Stimulated activated naive CD4-positive, alpha-beta T cell (primary cell): Measurements from ENCODE around the gene GPS1.

Experiments used
- DNase-seq, 6 experiments: peaks; one replicate each; lab custom pipeline; 2025; lab: John Stamatoyannopoulos, UW

Gene GPS1

GRCh38 chr17:82079001-82079677 lies 27.4 kb downstream of the GPS1 start:
- DNase-seq: no peak

DNA sequence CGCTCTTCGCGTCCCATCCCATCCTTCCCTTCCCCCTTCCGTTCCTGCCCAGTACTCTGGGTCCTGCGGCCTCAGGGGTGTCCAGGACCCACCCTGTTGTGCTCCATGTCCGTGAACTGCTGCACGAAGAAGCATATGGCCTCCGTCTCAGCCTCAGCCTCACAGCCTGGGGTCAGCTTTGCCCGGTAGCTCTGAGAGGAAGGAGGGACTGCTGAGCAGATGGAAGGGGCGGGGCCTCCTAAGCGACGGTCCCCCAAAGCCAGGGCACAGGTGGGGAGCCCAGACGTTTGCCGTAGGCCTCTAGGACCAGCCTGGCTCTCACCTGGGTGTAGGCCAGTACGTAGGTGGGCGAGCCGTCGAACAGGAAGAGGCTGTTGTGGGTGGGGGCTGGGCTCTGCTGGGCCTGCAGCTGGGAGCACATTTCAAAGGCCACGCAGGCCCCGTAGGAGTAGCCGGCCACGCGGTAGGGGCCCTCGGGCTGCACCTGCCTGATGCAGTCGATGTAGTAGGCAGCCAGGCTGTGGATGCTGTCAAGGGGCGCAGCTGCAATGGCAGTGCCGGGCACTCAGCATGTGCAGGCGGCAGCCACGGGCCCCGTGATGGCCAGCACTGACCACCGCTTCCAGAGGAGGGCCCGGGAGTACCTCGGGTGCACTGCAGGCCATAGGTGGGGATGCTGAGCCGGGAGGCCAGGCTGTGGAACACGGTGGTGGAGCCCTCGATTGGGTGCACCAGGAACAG lies 28.5 kb downstream of the GPS1 start:
- no peak for DNase-seq

- DNase-seq: no peak
Observed at GRCh38 chr17:82080789-82081464, 29.2 kb downstream of the GPS1 start.

DNA sequence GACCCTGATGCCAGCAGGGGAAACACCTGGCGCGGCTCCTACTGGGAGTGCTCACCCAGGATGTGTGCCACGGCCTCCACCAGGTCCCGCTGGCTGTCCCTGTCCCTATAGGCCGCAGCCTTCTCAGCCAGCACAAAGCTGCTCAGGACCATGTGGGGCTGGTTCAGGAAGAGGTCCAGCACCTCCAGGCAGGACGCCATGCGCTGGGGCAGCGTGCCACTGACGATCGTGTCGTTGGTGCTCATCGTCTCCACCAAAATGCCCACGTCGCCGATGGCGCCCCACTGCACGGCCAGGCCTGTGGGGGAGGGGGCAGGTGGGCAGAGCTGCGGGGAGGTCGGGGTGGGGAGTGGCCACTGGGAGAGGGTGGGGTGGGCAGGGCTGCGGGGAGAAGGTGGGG lies 29.8 kb downstream of the GPS1 start:
- DNase-seq: no peak

- DNase-seq: no peak
Observed at GRCh38 chr17:82081966-82082365, 30.3 kb downstream of the GPS1 start.

- no peak for DNase-seq
Observed at GRCh38 chr17:82082456-82082855, 30.8 kb downstream of the GPS1 start.

DNA sequence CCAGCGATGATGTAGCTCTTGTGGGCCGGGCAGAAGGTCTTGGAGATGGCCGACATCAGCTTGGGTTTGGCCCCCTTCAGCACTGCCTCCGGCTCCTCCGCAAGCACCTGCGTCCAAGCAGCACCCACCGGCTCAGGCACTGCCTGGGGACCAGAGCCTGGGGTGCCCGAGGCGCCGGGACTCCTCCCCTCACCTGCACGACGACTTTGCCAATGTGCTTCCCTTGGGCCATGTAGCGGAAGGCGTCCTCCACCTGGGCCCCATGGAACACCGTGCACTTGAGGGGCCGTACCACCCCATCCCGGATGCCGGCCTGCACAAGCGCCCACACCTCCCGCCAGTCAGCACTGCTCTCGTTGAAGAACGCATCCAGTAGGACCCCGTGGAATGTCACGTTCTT lies 31.3 kb downstream of the GPS1 start:
- DNase-seq: no peak

- no peak for DNase-seq
Observed at GRCh38 chr17:82083533-82084359, 32.0 kb downstream of the GPS1 start.

- no peak for DNase-seq
Observed at GRCh38 chr17:82084373-82085030, 32.8 kb downstream of the GPS1 start.

DNA sequence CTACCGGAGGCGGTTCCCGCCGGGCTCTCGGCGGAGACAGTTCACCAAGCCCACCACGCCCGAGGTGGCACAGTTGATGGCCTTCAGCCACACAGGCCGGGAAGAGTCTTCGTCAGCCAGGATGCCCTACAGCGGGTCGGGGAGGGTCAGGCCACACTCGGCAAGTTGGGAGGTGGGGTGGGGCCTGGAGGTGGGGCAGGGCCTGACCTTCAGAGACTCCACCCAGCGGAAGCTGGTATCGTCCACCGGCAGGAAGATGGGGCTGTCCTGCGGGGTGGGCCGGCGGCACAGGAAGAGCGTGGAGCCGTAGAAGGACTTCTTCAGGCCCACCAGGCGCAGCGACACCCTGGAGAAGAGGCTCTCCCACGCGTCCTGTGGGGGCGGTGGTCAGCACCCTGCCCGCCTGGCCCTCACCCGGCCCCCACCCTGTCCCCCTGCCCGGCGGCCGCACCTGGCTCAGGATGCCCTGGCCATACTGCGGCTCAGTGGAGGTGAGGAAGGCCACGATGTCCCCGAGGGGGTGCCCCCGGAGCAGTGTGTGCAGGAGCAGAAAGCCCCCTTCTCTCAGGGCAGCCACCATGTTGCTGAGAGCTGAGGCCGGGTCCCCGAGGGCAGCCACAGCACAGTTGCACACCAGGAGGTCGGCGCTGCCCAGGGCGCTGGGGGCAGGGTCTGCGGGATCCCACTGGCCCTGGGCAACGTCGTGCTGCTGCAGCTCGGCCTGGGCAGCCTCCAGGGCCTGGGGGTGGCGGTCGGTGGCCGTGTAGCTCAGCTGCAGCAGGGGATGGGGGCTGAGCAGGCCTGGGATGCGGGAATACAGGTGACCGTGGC lies 33.5 kb downstream of the GPS1 start:
- DNase-seq: no peak

GRCh38 chr17:82085931-82086764 lies 34.5 kb downstream of the GPS1 start:
- DNase-seq: no peak

GRCh38 chr17:82086941-82087906 lies 35.5 kb downstream of the GPS1 start:
- DNase-seq: no peak

GRCh38 chr17:82087961-82088837 lies 36.5 kb downstream of the GPS1 start:
- DNase-seq: no peak

DNA sequence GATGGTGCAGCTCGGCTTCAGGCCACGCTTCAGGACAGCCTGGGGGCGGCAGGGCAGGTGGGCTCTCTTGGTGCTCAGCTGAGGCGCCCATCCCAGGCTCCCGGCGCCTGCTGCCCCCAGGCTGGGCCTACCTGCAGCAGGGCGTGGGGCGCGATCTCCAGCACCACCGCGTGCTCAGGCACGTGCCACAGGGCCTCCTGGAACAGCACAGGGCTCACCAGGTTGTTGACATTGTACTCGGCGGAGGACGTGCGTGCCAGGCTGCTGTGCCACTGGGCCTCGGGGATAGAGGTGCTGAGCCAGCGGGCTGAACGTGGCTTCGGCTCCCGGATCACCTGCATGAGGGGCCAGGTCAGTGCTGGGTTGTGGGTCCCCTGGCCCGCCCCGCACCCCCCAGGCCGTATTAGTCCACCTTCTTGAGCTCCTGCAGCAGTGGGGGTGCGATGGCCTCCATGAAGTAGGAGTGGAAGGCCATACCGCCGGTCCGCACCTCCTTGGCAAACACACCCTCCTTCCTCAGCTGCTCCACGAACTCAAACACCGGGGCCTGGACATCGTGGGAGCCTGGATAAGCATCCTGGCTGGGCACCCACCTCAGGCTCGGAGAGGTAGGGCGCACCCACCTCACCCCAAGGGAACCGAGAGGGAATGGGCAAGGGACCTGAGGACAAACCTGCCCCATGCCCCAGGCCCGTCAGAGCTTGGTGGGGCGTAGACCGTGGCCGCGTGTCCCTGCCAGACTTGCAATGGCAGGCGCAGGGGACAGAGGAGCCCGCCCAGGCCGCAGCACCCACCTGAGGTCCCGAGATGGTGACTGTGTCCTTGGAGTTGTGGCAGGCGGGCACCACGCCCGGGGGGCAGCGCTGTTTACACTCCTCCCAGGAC lies 37.4 kb downstream of the GPS1 start:
- DNase-seq: no peak

DNA sequence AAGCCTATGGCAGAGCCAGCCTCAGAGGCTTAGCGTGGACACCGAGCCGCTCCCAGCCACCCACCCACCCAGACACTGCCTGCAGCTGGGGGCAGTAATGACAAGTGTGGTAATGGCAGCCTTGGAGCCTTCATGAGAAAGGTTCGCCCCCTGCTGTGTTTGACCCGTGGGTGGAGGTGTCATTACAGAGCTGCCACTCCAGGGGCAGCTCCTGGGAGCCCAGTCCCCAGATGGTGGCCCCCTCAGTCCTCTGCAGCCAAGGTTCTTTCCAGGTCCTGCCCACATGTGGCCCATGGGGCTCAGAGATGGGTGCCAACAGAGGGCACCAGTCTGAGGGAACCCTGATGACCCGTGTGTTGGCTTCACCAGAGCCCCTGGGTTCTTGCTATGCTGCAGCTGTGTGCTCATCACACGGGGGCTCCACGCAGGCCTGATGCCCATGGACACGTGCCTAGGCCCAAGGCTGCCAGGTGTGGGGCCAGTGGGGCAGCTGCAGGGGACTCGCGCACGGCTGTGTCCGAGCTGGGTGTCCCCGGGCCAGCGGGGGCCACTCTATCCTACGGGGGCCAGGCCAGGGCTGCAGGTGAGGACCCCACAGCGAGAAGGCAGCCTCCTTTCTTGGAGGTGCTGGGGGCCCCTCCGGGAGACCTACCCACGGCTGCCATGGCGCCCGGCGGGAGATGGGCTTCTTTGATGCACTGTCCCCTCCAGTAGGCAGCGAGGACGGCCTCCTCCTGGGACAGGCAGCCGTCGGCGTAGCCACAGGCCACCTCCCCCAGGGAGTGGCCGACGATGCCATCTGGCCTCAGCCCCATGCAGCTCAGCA lies 38.2 kb downstream of the GPS1 start:
- DNase-seq: no peak
